ENCODE data around the gene PCDHB9. TPM values are rescaled to one million over a fixed set of nuclear protein-coding genes. Genes with fewer than 3 reads are reported as not detected.
"Not testable (repeated sequence)": the region's sequence is repeated elsewhere in the genome, so short reads cannot be mapped to it uniquely, and the experiment has no call there.

PCDHB9 gene
- total RNA-seq, 2 experiments from 2014 or later: not detected

DNA sequence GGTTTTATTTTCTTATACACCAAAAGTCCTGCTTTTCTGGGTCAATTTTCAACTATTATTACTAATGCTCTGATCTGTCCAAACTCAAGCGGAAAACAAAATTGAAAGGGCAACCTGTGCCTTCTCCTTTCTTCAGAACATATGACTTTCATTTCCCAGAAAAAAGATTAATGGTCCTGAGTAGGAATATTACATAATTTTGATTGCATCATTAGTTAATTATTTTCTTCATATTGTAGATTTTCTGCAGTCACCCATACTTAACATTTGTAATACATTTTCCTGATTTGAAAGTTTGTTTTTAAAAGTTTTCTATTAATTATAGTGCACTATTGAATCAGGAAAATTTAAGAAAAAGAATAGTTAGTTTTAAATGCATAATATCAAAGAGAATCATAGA is 11.0 kb upstream of the PCDHB9 start:
- Mint-ChIP-seq H3K36me3 (no peaks in the 10 kb centered on the region), H3K27ac (no peak overlapping the region)

DNA sequence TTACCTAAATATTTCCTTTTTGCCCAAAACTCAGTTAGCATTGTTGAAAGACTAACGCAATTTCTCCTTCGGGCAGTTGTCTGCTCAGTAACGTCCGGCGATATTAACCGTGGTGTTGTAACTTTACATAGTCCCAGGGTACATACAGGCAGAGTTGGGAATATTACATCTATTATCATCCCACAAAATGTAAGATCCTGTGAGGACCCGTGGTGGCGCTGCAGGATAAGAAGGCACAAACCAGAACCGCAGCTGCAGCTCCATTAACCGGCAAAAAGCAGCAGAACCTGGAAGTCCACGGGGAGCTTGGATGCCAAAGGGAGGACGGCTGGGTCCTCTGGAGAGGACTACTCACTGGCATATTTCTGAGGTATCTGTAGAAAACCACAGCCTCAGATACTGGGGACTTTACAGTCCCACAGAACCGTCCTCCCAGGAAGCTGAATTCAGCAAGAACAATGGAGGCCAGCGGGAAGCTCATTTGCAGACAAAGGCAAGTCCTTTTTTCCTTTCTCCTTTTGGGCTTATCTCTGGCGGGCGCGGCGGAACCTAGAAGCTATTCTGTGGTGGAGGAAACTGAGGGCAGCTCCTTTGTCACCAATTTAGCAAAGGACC is 9.3 kb upstream of the PCDHB9 start, which contains the start of gene PCDHB8:
TSS of gene PCDHB8 (plus strand) at position 214 of the 615 bp plus-strand sequence. CDS start at position 459, 245 bp downstream.
- POLR2A ChIA-PET; H3K27ac Mint-ChIP-seq; ATAC-seq (ENCODE audit: low read depth); DNase-seq; H3K36me3 Mint-ChIP-seq; H3K4me1 Mint-ChIP-seq; H3K27me3 Mint-ChIP-seq; H3K9me3 Mint-ChIP-seq; H3K4me3 Mint-ChIP-seq: not testable (repeated sequence)

More for the DNA sequence above, 11.0 kb upstream of the PCDHB9 start:
- DNase-seq (no peak), ATAC-seq (ENCODE audit: low read depth) (no peak)
- no peak overlapping the region for H3K4me3 Mint-ChIP-seq
- POLR2A ChIA-PET: no interaction called here
- peaks cover 1% of the 10 kb centered on the region for H3K9me3 Mint-ChIP-seq
- no peaks in the 10 kb centered on the region for H3K4me1 Mint-ChIP-seq
- H3K27me3 Mint-ChIP-seq: no peaks in the 10 kb centered on the region

DNA sequence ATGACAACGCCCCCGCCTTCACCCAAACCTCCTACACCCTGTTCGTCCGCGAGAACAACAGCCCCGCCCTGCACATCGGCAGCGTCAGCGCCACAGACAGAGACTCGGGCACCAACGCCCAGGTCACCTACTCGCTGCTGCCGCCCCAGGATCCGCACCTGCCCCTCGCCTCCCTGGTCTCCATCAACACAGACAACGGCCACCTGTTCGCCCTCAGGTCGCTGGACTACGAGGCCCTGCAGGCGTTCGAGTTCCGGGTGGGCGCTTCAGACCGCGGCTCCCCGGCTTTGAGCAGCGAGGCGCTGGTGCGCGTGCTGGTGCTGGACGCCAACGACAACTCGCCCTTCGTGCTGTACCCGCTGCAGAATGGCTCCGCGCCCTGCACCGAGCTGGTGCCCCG is 7.6 kb upstream of the PCDHB9 start:
- H3K4me3 Mint-ChIP-seq; POLR2A ChIA-PET; H3K9me3 Mint-ChIP-seq; H3K4me1 Mint-ChIP-seq; H3K36me3 Mint-ChIP-seq; H3K27ac Mint-ChIP-seq; ATAC-seq (ENCODE audit: low read depth); H3K27me3 Mint-ChIP-seq: not testable (repeated sequence)
- DNase-seq: peak; percentile 44

DNA sequence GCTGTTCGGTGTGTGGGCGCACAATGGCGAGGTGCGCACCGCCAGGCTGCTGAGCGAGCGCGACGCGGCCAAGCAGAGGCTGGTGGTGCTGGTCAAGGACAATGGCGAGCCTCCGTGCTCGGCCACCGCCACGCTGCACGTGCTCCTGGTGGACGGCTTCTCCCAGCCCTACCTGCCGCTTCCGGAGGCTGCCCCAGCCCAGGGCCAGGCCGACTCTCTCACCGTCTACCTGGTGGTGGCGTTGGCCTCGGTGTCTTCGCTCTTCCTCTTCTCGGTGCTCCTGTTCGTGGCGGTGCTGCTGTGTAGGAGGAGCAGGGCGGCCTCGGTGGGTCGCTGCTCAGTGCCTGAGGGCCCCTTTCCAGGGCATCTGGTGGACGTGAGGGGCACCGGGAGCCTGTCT is 7.1 kb upstream of the PCDHB9 start:
- POLR2A ChIA-PET; H3K9me3 Mint-ChIP-seq; H3K36me3 Mint-ChIP-seq; ATAC-seq (ENCODE audit: low read depth); DNase-seq; H3K4me3 Mint-ChIP-seq; H3K27ac Mint-ChIP-seq; H3K4me1 Mint-ChIP-seq: not testable (repeated sequence)
- peaks cover 12% of the 10 kb centered on the region for H3K27me3 Mint-ChIP-seq

DNA sequence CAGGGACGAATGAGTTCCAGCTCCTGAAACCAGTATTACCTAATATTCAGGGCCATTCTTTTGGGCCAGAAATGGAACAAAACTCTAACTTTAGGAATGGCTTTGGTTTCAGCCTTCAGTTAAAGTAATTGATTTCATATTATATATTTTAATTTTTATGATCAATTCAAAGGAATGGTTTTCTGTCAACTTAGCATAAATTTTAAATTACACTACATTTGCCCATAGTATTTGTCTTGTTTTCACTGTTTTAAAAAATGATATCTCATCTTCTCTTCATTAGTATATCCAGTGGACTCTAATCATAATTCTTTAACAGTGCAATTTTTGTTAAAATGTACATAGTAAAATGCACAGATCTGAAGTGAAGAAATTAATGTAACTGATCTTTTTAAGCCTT is 6.6 kb upstream of the PCDHB9 start:
- POLR2A ChIA-PET: no interaction called here
- Mint-ChIP-seq H3K27ac (no peak overlapping the region), H3K4me3 (no peak overlapping the region), H3K36me3 (no peaks in the 10 kb centered on the region), H3K9me3 (peaks cover 8% of the 10 kb centered on the region), H3K27me3 (peaks cover 15% of the 10 kb centered on the region), H3K4me1 (no peaks in the 10 kb centered on the region)
- DNase-seq: no peak
- no peak for ATAC-seq (ENCODE audit: low read depth)

DNA sequence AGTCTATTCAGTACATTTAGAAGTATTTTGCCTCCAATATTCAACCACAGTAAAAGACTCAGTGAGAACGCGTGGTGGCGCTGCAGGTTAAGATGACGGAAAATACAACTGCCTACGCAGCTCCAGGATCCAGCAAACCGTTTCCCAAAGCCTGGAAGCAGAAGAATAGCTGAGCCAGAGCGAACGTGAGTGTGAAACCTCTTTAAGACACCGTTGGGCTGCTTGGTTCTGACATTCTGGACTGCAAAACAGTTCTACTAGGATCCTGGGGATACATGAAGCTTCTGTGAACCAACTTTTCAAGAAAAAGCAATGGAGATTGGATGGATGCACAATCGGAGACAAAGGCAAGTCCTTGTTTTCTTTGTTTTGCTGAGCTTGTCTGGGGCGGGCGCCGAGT is 4.7 kb upstream of the PCDHB9 start, which contains the start of gene PCDHB16:
TSS of gene PCDHB16 (plus strand) at position 140 of the 400 bp plus-strand sequence. CDS start at position 313, 173 bp downstream.
- peaks cover 16% of the 10 kb centered on the region for H3K27me3 Mint-ChIP-seq

DNA sequence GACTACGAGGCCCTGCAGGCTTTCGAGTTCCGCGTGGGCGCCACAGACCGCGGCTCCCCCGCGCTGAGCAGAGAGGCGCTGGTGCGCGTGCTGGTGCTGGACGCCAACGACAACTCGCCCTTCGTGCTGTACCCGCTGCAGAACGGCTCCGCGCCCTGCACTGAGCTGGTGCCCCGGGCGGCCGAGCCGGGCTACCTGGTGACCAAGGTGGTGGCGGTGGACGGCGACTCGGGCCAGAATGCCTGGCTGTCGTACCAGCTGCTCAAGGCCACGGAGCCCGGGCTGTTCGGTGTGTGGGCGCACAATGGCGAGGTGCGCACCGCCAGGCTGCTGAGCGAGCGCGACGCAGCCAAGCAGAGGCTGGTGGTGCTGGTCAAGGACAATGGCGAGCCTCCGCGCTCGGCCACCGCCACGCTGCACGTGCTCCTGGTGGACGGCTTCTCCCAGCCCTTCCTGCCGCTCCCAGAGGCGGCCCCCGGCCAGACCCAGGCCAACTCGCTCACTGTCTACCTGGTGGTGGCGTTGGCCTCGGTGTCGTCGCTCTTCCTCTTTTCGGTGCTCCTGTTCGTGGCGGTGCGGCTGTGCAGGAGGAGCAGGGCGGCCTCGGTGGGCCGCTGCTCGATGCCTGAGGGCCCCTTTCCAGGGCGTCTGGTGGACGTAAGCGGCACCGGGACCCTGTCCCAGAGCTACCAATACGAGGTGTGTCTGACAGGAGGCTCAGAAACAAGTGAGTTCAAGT is 2.7 kb upstream of the PCDHB9 start:
- peaks cover 19% of the 10 kb centered on the region for H3K27me3 Mint-ChIP-seq
- DNase-seq; H3K4me1 Mint-ChIP-seq; H3K36me3 Mint-ChIP-seq; H3K27ac Mint-ChIP-seq; H3K4me3 Mint-ChIP-seq; POLR2A ChIA-PET; ATAC-seq (ENCODE audit: low read depth): not testable (repeated sequence)
- peaks cover 20% of the 10 kb centered on the region for H3K9me3 Mint-ChIP-seq

More for the DNA sequence above, 4.7 kb upstream of the PCDHB9 start, which contains the start of gene PCDHB16:
- H3K4me3 Mint-ChIP-seq: no peak within 1 kb of the TSS
- H3K27ac Mint-ChIP-seq: peak within 1 kb of the TSS; percentile 19
- H3K4me1 Mint-ChIP-seq: no peaks in the 10 kb centered on the region
- peaks cover 13% of the 10 kb centered on the region for H3K9me3 Mint-ChIP-seq
- DNase-seq (no peak), ATAC-seq (ENCODE audit: low read depth) (no peak)
- H3K36me3 Mint-ChIP-seq: no peaks in the 10 kb centered on the region
- POLR2A ChIA-PET: no interaction called here

DNA sequence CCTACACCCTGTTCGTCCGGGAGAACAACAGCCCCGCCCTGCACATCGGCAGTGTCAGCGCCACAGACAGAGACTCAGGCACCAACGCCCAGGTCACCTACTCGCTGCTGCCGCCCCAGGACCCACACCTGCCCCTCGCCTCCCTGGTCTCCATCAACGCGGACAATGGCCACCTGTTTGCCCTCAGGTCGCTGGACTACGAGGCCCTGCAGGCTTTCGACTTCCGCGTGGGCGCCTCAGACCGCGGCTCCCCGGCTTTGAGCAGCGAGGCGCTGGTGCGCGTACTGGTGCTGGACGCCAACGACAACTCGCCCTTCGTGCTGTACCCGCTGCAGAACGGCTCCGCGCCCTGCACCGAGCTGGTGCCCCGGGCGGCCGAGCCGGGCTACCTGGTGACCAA is 1.7 kb downstream of the PCDHB9 start:
- H3K4me1 Mint-ChIP-seq; H3K36me3 Mint-ChIP-seq; H3K4me3 Mint-ChIP-seq; H3K27ac Mint-ChIP-seq; DNase-seq; POLR2A ChIA-PET; ATAC-seq (ENCODE audit: low read depth): not testable (repeated sequence)
- Mint-ChIP-seq H3K27me3 (peaks cover 16% of the 10 kb centered on the region), H3K9me3 (peaks cover 29% of the 10 kb centered on the region)

DNA sequence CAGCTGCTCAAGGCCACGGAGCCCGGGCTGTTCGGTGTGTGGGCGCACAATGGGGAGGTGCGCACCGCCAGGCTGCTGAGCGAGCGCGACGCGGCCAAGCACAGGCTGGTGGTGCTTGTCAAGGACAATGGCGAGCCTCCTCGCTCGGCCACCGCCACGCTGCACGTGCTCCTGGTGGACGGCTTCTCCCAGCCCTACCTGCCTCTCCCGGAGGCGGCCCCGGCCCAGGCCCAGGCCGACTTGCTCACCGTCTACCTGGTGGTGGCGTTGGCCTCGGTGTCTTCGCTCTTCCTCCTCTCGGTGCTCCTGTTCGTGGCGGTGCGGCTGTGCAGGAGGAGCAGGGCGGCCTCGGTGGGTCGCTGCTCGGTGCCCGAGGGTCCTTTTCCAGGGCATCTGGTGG is 2.2 kb downstream of the PCDHB9 start:
- POLR2A ChIA-PET; ATAC-seq (ENCODE audit: low read depth); H3K4me1 Mint-ChIP-seq; H3K27ac Mint-ChIP-seq; H3K4me3 Mint-ChIP-seq; DNase-seq; H3K36me3 Mint-ChIP-seq: not testable (repeated sequence)
- Mint-ChIP-seq H3K9me3 (peaks cover 29% of the 10 kb centered on the region), H3K27me3 (peaks cover 16% of the 10 kb centered on the region)

DNA sequence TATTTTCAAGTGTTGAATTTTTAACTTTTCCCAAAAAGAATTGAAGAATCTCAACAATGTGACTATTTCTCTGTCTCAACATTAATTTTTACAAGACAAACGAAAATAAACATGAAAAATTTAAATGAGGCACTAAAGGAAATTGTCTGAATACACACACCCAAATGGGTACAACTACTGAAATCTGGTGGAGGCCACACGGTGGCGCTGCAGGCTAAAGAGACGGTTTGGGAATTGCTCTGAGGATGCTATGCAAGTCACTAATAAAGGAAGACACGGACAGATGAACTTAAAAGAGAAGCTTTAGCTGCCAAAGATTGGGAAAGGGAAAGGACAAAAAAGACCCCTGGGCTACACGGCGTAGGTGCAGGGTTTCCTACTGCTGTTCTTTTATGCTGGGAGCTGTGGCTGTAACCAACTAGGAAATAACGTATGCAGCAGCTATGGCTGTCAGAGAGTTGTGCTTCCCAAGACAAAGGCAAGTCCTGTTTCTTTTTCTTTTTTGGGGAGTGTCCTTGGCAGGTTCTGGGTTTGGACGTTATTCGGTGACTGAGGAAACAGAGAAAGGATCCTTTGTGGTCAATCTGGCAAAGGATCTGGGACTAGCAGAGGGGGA is 5.3 kb downstream of the PCDHB9 start, which contains the start of gene PCDHB10:
TSS of gene PCDHB10 (plus strand) at position 244 of the 616 bp plus-strand sequence. CDS start at position 444, 200 bp downstream.
- Mint-ChIP-seq H3K27ac (no peak within 1 kb of the TSS), H3K9me3 (peaks cover 26% of the 10 kb centered on the region), H3K4me1 (no peaks in the 10 kb centered on the region), H3K27me3 (peaks cover 8% of the 10 kb centered on the region), H3K36me3 (peaks cover 1% of the 10 kb centered on the region), H3K4me3 (no peak within 1 kb of the TSS)
- DNase-seq (peak; percentile 41), ATAC-seq (ENCODE audit: low read depth) (no peak)
- POLR2A ChIA-PET: no interaction called here

DNA sequence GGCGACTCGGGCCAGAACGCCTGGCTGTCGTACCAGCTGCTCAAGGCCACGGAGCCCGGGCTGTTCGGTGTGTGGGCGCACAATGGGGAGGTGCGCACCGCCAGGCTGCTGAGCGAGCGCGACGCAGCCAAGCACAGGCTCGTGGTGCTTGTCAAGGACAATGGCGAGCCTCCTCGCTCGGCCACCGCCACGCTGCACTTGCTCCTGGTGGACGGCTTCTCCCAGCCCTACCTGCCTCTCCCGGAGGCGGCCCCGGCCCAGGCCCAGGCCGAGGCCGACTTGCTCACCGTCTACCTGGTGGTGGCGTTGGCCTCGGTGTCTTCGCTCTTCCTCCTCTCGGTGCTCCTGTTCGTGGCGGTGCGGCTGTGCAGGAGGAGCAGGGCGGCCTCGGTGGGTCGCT is 7.4 kb downstream of the PCDHB9 start:
- H3K27ac Mint-ChIP-seq; H3K27me3 Mint-ChIP-seq; ATAC-seq (ENCODE audit: low read depth); H3K4me3 Mint-ChIP-seq; H3K36me3 Mint-ChIP-seq; DNase-seq; POLR2A ChIA-PET; H3K4me1 Mint-ChIP-seq: not testable (repeated sequence)
- peaks cover 22% of the 10 kb centered on the region for H3K9me3 Mint-ChIP-seq

DNA sequence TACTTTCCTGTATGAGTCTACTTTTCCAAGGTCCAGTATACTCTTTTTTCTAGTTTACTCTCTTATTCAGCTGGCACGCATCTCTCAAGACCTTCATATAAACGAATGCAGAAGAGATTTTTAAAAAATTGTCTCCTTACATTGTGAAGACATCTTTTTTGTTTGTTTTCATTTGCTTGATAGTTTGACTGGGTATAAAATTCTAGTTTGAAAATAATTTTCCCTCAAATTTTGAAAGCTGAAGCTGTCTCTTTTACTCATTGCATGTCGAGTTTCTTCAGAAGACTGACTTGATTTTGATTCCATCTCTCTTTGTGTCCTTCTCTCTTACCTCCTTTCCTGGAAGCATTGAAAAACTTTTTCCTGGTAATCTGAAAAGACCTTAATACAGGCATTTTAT is 9.4 kb downstream of the PCDHB9 start:
- Mint-ChIP-seq H3K4me1 (no peaks in the 10 kb centered on the region), H3K9me3 (peaks cover 30% of the 10 kb centered on the region), H3K36me3 (peaks cover 1% of the 10 kb centered on the region), H3K4me3 (no peak overlapping the region), H3K27me3 (peaks cover 8% of the 10 kb centered on the region), H3K27ac (no peak overlapping the region)
- POLR2A ChIA-PET: no interaction called here
- ATAC-seq (ENCODE audit: low read depth) (no peak), DNase-seq (no peak)

DNA sequence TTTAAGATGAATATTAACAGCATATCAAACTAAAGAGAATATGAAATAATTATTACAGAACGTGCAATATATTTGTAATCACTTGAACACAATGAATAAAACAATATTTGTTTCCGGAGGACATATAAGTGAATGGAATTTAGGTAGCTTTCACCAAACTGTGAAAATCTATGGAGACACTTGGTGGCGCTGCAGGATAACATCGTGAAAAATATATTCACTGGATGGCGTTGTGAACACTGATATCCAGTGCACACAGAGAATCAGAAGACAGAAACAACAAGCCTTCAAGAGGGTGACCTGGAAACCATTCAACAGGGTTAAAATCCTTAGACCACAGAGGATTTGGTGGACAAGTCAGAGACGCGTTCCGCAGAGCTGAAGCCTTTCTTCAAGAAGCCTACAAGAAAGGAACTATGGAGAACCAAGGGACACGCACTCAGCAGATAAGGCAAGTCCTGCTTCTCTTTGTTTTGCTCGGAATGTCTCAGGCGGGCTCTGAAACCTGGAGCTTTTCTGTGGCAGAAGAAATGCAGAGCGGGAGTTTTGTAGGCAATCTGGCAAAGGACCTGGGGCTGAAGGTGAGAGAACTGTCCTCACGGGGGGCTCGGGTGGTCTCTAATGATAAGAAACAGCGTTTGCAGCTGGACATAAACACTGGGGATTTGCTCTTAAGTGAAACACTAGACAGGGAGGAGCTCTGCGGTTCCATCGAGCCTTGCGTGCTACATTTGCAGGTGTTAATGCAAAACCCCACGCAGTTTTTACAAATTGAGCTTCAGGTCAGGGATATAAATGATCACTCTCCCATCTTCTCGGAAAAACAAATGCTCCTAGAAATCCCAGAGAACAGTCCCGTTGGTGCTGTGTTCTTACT is 12.6 kb downstream of the PCDHB9 start, which contains the start of gene PCDHB11:
TSS of gene PCDHB11 (plus strand) at position 269 of the 877 bp plus-strand sequence. CDS start at position 417, 148 bp downstream.
- Mint-ChIP-seq H3K36me3 (no peaks in the 10 kb centered on the region), H3K9me3 (peaks cover 19% of the 10 kb centered on the region), H3K27ac (no peak within 1 kb of the TSS), H3K27me3 (peaks cover 4% of the 10 kb centered on the region), H3K4me3 (no peak within 1 kb of the TSS), H3K4me1 (no peaks in the 10 kb centered on the region)
- DNase-seq (no peak), ATAC-seq (ENCODE audit: low read depth) (no peak)
- POLR2A ChIA-PET: no interaction called here

All from activated naive CD8-positive, alpha-beta T cell treated with anti-CD3 and anti-CD28 coated beads, Interleukin-2, amount 10 ng/mL, durations not matched to agents 7 days and 5 days (primary cell).